NB4 (cell line): ENCODE data around the gene PLEKHA6.

Experiments used
- CTCF ChIP-seq: IDR thresholded peaks from one replicate; pipeline ENCODE4 v1.5.1; 2012; ENCODE audit warnings: low read depth, low read length
- MAX ChIP-seq: IDR thresholded peaks from 2 replicates; pipeline ENCODE4 v1.6.1; 2011; ENCODE audit warnings: low read depth, low read length
- MYC ChIP-seq: IDR thresholded peaks from 2 replicates; pipeline ENCODE4 v1.6.1; 2011; ENCODE audit warnings: low read depth, low read length
- POLR2A ChIP-seq: IDR thresholded peaks from 2 replicates; pipeline ENCODE4 v1.6.1; 2011; ENCODE audit warnings: mild to moderate bottlenecking; ENCODE audit not compliant: insufficient read length; ENCODE audit errors: extremely low read depth

GRCh38 chr1:204287466-204287891 is 72.2 kb downstream of the PLEKHA6 start:
- no peak for TF ChIP-seq CTCF
- no peak for TF ChIP-seq MYC
- no peak for TF ChIP-seq POLR2A
- TF ChIP-seq MAX = no peak
